ENCODE data around the gene ACLY. TPM values are rescaled to one million over a fixed set of nuclear protein-coding genes. Genes with fewer than 3 reads are reported as not detected.

The ACLY gene
- total and polyA plus RNA-seq, 2 donors (not counting 1 experiment from before 2014, with no cell fraction given), result 40.2 to 91.5 TPM

DNA sequence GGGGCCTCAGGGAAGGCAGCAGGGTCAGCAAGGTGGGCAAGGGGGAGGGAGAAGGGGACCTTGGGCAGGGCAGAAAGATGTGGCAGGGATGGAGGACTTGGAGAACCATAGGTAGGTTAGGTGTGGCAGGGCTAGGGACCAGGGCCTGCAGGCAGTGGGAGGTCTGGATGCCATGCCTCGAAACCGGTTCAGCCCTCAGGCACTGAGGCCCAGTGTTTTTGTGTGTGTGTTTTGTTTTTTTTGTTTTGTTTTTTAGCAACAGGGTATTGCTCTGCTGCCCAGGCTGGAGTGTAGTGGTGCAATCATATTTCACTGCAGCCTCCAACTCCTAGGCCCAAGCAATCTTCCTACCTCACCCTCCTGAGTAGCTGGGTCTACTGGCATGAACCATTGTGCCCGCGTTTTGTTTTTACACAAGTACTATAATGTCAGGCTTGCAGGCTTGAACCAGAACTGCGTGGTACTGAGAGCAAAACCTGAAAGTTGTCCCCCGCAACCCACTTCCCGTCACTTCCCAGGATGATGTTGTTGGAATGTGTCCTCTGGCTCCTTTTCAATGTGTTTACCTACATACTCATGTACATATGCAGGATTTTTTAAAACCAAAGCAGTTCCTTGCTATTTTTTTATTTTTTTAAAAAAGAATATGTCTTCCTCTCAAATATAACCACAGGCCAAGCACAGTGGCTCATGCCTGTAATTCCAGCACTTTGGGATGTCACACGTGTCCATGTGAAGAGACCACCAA lies 24.0 kb upstream of the ACLY start:
- no peak overlapping the region for H2AFZ ChIP-seq (ENCODE audit: insufficient read depth, low read depth, low read length, poor library complexity, severe bottlenecking)
- no peaks in the 10 kb centered on the region for H3K9me3 Mint-ChIP-seq (ENCODE audit: insufficient read depth)
- H3K9me3 ChIP-seq (ENCODE audit: control extremely low read depth in 1 of 3, control insufficient read depth in 2 of 3, insufficient read depth in 1 of 3, low read length in 2 of 3), result no peaks in the 10 kb centered on the region
- no peaks in the 10 kb centered on the region for H3K4me1 ChIP-seq (ENCODE audit: control insufficient read depth in 2 of 2, insufficient read depth in 2 of 2, low read length in 2 of 2)
- no peak overlapping the region for H3K4me2 ChIP-seq (replicated peaks; ENCODE audit: low read depth, low read length, poor library complexity, severe bottlenecking)
- ATAC-seq (ENCODE audit: low read depth) (no peak), DNase-seq (no peak)
- H3K4me3 ChIP-seq (ENCODE audit: control extremely low read depth in 1 of 5, extremely low read depth in 1 of 5, insufficient read depth in 1 of 5, low read depth in 2 of 5, low read length in 4 of 5), result no peak overlapping the region
- intact Hi-C loops (cut with micrococcal nuclease), result no loop called here
- no peak overlapping the region for H3K27ac ChIP-seq (ENCODE audit: low read length in 2 of 2)
- 96% methylated on average over 5 of the region's 8 CpGs for WGBS (ENCODE audit: insufficient coverage)
- no peaks in the 10 kb centered on the region for H3K79me2 ChIP-seq (ENCODE audit: control insufficient read depth, insufficient read depth, low read length)
- H3K4me3 Mint-ChIP-seq, result no peak overlapping the region
- H3K9ac ChIP-seq (ENCODE audit: low read length), result no peak overlapping the region
- H3K27me3 ChIP-seq (replicated peaks in 1 of 4; ENCODE audit: control extremely low read depth in 1 of 4, control insufficient read depth in 3 of 4, insufficient read depth in 4 of 4, low read length in 3 of 4), result no peaks in the 10 kb centered on the region
- no peaks in the 10 kb centered on the region for H3K36me3 ChIP-seq (replicated peaks in 1 of 2; ENCODE audit: control extremely low read depth in 1 of 2, control insufficient read depth in 1 of 2, extremely low read depth in 1 of 2, insufficient read depth in 2 of 2, low read length in 1 of 2)
- H4K20me1 ChIP-seq (ENCODE audit: control insufficient read depth, insufficient read depth, low read length, poor library complexity, severe bottlenecking), result no peaks in the 10 kb centered on the region
- H3K27me3 Mint-ChIP-seq, result peaks cover 3% of the 10 kb centered on the region
- H3K27ac Mint-ChIP-seq, result no peak overlapping the region
- H3K4me1 Mint-ChIP-seq, result no peaks in the 10 kb centered on the region
- TF ChIP-seq, protein P1, sequence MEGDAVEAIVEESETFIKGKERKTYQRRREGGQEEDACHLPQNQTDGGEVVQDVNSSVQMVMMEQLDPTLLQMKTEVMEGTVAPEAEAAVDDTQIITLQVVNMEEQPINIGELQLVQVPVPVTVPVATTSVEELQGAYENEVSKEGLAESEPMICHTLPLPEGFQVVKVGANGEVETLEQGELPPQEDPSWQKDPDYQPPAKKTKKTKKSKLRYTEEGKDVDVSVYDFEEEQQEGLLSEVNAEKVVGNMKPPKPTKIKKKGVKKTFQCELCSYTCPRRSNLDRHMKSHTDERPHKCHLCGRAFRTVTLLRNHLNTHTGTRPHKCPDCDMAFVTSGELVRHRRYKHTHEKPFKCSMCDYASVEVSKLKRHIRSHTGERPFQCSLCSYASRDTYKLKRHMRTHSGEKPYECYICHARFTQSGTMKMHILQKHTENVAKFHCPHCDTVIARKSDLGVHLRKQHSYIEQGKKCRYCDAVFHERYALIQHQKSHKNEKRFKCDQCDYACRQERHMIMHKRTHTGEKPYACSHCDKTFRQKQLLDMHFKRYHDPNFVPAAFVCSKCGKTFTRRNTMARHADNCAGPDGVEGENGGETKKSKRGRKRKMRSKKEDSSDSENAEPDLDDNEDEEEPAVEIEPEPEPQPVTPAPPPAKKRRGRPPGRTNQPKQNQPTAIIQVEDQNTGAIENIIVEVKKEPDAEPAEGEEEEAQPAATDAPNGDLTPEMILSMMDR (IDR thresholded peaks at IDR 0.05), result no peak
- TF ChIP-seq EZH2 (IDR thresholded peaks at IDR 0.05; ENCODE audit: borderline replicate concordance, insufficient read depth, low read depth, low read length, poor library complexity, severe bottlenecking), result no peak
- ChIA-PET CTCF (no interaction called here), POLR2A (no interaction called here)

DNA sequence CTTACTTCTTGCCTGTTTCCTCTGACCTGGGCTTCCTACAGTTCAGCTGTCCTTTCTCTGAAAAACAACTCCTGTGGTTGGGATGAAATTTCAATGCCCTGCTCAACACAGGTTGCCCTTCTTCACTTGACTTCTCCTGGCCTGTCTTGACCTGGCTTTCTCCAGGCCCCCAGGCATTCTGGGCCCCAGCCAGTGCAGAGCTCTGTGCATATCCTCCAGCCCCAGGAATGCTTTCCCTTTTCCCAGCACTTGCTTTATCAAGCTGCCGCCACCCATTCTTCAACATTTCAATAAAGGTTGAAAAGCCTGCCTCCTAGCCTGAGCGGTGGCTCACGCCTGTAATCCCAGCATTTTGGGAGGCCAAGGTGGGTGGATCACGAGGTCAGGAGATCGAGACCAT lies 22.4 kb upstream of the ACLY start:
- POLR2A ChIA-PET, result interaction anchor here (0.6 kb wide), 1 partner anchor 8 kb away, joined by 4 read pairs; no protein-coding TSS in a partner anchor
- H3K4me1 Mint-ChIP-seq, result no peaks in the 10 kb centered on the region
- no peaks in the 10 kb centered on the region for H3K4me1 ChIP-seq (ENCODE audit: control insufficient read depth in 2 of 2, insufficient read depth in 2 of 2, low read length in 2 of 2)
- no peaks in the 10 kb centered on the region for H3K27me3 ChIP-seq (replicated peaks in 1 of 4; ENCODE audit: control extremely low read depth in 1 of 4, control insufficient read depth in 3 of 4, insufficient read depth in 4 of 4, low read length in 3 of 4)
- no peaks in the 10 kb centered on the region for H3K79me2 ChIP-seq (ENCODE audit: control insufficient read depth, insufficient read depth, low read length)
- H3K27me3 Mint-ChIP-seq, result peaks cover 3% of the 10 kb centered on the region
- no peak overlapping the region for H2AFZ ChIP-seq (ENCODE audit: insufficient read depth, low read depth, low read length, poor library complexity, severe bottlenecking)
- H3K4me2 ChIP-seq (replicated peaks; ENCODE audit: low read depth, low read length, poor library complexity, severe bottlenecking), result no peak overlapping the region
- no peaks in the 10 kb centered on the region for H3K9me3 ChIP-seq (ENCODE audit: control extremely low read depth in 1 of 3, control insufficient read depth in 2 of 3, insufficient read depth in 1 of 3, low read length in 2 of 3)
- ATAC-seq (ENCODE audit: low read depth) (no peak), DNase-seq (no peak)
- H3K27ac ChIP-seq (ENCODE audit: low read length in 2 of 2), result no peak overlapping the region
- TF ChIP-seq EZH2 (IDR thresholded peaks at IDR 0.05; ENCODE audit: borderline replicate concordance, insufficient read depth, low read depth, low read length, poor library complexity, severe bottlenecking), result no peak
- TF ChIP-seq, protein P1 (IDR thresholded peaks at IDR 0.05), result no peak
- no peaks in the 10 kb centered on the region for H3K36me3 ChIP-seq (replicated peaks in 1 of 2; ENCODE audit: control extremely low read depth in 1 of 2, control insufficient read depth in 1 of 2, extremely low read depth in 1 of 2, insufficient read depth in 2 of 2, low read length in 1 of 2)
- H3K4me3 ChIP-seq (ENCODE audit: control extremely low read depth in 1 of 5, extremely low read depth in 1 of 5, insufficient read depth in 1 of 5, low read depth in 2 of 5, low read length in 4 of 5), result no peak overlapping the region
- H3K9me3 Mint-ChIP-seq (ENCODE audit: insufficient read depth), result no peaks in the 10 kb centered on the region
- H3K4me3 Mint-ChIP-seq, result no peak overlapping the region
- no peak overlapping the region for H3K9ac ChIP-seq (ENCODE audit: low read length)
- WGBS (ENCODE audit: insufficient coverage), result 100% methylated on average over 3 of the region's 5 CpGs
- H3K27ac Mint-ChIP-seq, result no peak overlapping the region
- H4K20me1 ChIP-seq (ENCODE audit: control insufficient read depth, insufficient read depth, low read length, poor library complexity, severe bottlenecking), result no peaks in the 10 kb centered on the region
- intact Hi-C loops (cut with micrococcal nuclease), result no loop called here
- CTCF ChIA-PET, result no interaction called here
